Measurements from ENCODE around the gene AFAP1. TPM values are rescaled to one million over a fixed set of nuclear protein-coding genes. Genes with fewer than 3 reads are reported as not detected.

The AFAP1 gene
- total RNA-seq, 2 donors from 2014 or later = 32.1 to 40.1 TPM

DNA sequence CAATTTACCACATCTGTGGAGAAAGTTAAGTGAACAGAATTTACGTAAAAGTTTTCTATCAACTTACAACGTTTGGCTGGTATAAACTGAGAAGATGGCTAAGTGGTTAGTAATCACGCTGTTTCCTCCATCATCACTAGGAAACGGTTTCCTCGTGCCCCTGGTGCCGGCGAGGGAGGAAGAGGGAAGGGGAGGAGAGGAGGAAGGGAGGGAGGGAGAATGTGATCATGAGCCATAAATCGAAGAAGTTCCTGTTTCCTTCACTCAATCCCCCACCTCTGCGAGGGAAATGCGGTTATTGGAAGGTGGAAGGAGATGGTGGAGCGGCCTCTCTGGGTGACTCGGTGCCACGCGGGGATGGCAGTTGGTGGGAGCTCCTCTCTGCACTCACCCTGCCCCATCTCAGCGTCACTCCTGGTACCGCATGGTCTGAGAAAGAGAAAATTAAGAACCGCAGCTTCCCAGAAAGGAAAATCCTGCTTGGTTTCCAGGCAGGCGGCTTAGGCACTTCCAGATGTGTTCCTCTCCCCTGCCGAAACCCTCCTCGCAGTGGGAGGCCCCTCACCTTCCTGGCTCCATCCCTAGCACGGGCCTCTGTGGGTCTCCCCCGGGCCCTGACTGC lies 216.8 kb downstream of the AFAP1 start:
- DNase-seq (ENCODE audit: low spot score) (no peak), ATAC-seq (ENCODE audit: insufficient number of reproducible peaks, low FRiP score, low read depth) (no peak)
- Histone ChIP-seq H3K4me3 (no peak overlapping the region), H3K9me3 (no peaks in the 10 kb centered on the region), H3K36me3 (no peaks in the 10 kb centered on the region), H3K27ac (no peak overlapping the region), H3K4me1 (ENCODE audit: control insufficient read depth in 1 of 2, low read depth in 2 of 2) (no peaks in the 10 kb centered on the region), H3K27me3 (replicated peaks; ENCODE audit: insufficient read depth) (no peaks in the 10 kb centered on the region)
- TF ChIP-seq, protein P1, sequence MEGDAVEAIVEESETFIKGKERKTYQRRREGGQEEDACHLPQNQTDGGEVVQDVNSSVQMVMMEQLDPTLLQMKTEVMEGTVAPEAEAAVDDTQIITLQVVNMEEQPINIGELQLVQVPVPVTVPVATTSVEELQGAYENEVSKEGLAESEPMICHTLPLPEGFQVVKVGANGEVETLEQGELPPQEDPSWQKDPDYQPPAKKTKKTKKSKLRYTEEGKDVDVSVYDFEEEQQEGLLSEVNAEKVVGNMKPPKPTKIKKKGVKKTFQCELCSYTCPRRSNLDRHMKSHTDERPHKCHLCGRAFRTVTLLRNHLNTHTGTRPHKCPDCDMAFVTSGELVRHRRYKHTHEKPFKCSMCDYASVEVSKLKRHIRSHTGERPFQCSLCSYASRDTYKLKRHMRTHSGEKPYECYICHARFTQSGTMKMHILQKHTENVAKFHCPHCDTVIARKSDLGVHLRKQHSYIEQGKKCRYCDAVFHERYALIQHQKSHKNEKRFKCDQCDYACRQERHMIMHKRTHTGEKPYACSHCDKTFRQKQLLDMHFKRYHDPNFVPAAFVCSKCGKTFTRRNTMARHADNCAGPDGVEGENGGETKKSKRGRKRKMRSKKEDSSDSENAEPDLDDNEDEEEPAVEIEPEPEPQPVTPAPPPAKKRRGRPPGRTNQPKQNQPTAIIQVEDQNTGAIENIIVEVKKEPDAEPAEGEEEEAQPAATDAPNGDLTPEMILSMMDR (IDR thresholded peaks at IDR 0.05) = no peak

GRCh38 chr4:7721984-7722551 lies 217.6 kb downstream of the AFAP1 start:
- TF ChIP-seq, protein P1 (IDR thresholded peaks at IDR 0.05) = no peak
- Histone ChIP-seq H3K27me3 (replicated peaks; ENCODE audit: insufficient read depth) (no peaks in the 10 kb centered on the region), H3K36me3 (no peaks in the 10 kb centered on the region), H3K4me3 (no peak overlapping the region), H3K4me1 (ENCODE audit: control insufficient read depth in 1 of 2, low read depth in 2 of 2) (no peaks in the 10 kb centered on the region), H3K9me3 (no peaks in the 10 kb centered on the region), H3K27ac (no peak overlapping the region)
- DNase-seq (ENCODE audit: low spot score) = no peak
- ATAC-seq (ENCODE audit: insufficient number of reproducible peaks, low FRiP score, low read depth) = no peak

DNA sequence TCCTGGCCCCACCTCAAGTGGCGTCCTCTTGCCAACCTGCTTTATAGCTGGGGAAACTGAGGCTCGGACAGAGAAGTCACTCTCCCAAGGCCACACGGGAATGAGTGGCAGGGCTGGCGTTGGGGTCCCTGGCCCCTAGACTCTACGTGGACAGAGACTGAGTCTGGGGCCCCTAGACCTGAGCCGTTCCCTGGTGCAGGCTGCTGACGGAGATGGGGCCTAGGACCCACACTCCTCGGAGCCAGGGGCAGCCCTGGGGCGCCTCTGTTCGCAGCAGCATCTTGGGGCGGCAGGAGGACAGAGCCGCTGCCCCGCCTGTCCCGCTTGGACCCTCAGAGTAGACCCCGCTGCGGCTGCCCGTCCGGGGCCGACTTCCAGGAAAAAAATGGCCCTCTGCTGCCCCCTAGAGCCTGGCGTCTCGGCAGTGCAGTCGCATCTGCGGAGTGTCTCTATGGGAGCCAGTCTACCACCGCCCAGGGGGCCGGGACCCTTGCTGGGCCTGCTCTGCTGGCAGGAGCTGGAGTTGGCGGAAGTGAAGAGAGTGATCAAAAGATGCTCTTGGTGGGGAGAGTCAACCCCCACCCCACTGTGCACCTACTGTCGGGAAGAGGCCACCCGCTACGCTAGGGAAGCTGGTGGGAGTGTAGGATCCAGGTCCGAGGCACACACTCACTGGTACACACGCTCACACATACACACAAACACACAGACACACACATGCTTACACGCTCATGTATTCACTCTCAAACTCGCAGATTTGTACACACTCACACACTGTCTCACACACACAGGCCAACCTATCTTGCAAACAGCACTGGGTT lies 220.1 kb downstream of the AFAP1 start:
- Histone ChIP-seq H3K4me1 (ENCODE audit: control insufficient read depth in 1 of 2, low read depth in 2 of 2) (no peaks in the 10 kb centered on the region), H3K9me3 (no peaks in the 10 kb centered on the region), H3K4me3 (no peak overlapping the region), H3K36me3 (no peaks in the 10 kb centered on the region), H3K27me3 (replicated peaks; ENCODE audit: insufficient read depth) (no peaks in the 10 kb centered on the region), H3K27ac (no peak overlapping the region)
- TF ChIP-seq, protein P1 (IDR thresholded peaks at IDR 0.05) = peak; percentile 81
- ATAC-seq (ENCODE audit: insufficient number of reproducible peaks, low FRiP score, low read depth) (no peak), DNase-seq (ENCODE audit: low spot score) (no peak)

DNA sequence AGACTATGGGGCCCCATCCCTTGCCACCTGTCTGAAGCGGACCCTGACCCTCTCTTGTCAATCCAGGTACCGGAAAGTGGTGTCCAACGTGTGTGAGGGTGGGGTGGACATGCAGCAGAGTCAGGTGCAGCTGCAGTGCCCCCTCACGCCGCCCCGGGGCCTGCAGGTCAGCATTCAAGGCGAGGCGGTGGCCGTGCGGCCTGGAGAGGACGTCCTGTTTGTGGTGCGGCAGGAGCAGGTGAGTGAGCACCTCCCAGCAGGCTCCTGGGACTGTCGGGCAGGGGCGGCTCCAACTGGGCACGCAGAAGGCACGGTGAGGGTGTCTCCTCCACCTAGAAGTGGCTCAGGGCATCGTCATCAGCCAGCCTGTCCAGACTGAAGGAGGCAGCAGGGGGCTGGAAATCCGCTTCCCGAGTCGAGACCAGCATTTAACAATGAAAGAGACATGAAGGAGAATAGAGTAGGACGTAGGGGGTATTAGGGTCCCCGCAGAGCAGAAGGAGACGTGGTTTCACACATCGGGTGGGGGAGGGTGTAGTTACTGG lies 221.6 kb downstream of the AFAP1 start:
- no peak for DNase-seq (ENCODE audit: low spot score)
- H3K36me3 ChIP-seq = no peaks in the 10 kb centered on the region

More for the DNA sequence above, 221.6 kb downstream of the AFAP1 start:
- Histone ChIP-seq H3K4me1 (ENCODE audit: control insufficient read depth in 1 of 2, low read depth in 2 of 2) (no peaks in the 10 kb centered on the region), H3K4me3 (no peak overlapping the region), H3K27ac (no peak overlapping the region), H3K9me3 (no peaks in the 10 kb centered on the region), H3K27me3 (replicated peaks; ENCODE audit: insufficient read depth) (no peaks in the 10 kb centered on the region)
- no peak for ATAC-seq (ENCODE audit: insufficient number of reproducible peaks, low FRiP score, low read depth)
- TF ChIP-seq, protein P1 (IDR thresholded peaks at IDR 0.05) = no peak

Measured in thoracic aorta (tissue), 2 donors.